ENCODE data around the gene ALDH3B1. TPM values are rescaled to one million over a fixed set of nuclear protein-coding genes. Genes with fewer than 3 reads are reported as not detected.

The ALDH3B1 gene
- total RNA-seq, 1 experiment from 2014 or later, result 18.3 TPM

- H3K27ac ChIP-seq (ENCODE audit: low read length), result no peak overlapping the region
- H3K27me3 ChIP-seq (ENCODE audit: control insufficient read depth, insufficient read depth, low read length), result no peaks in the 10 kb centered on the region
- ChIA-PET CTCF (no interaction called here), POLR2A (no interaction called here)
- no peaks in the 10 kb centered on the region for H3K9me3 ChIP-seq (ENCODE audit: control insufficient read depth, insufficient read depth, low read depth, low read length)
- no peak overlapping the region for H3K4me3 ChIP-seq (ENCODE audit: low read depth in 2 of 2, low read length in 2 of 2)
- no peaks in the 10 kb centered on the region for H3K4me1 ChIP-seq (ENCODE audit: control insufficient read depth, insufficient read depth, low read length)
- intact Hi-C loops (cut with micrococcal nuclease; ENCODE audit: unreplicated experiment), result no loop called here
- in situ Hi-C loops (cut with HindIII; ENCODE audit: low pct_unique_long_range_greater_than_20kb, low sequenced_read_pairs), result no loop called here
- ATAC-seq (no peak), DNase-seq (ENCODE audit: low read depth, low spot score) (no peak)
- H3K36me3 ChIP-seq (ENCODE audit: control insufficient read depth, insufficient read depth, low read length), result peaks cover 22% of the 10 kb centered on the region
- no peak for TF ChIP-seq SIN3A (IDR thresholded peaks at IDR 0.05; ENCODE audit: borderline replicate concordance, insufficient read depth, low read depth, low read length)
- no peak for TF ChIP-seq CTCF (IDR thresholded peaks at IDR 0.05)
- no peak for TF ChIP-seq POLR2AphosphoS5 (IDR thresholded peaks at IDR 0.05; ENCODE audit: low read depth, low read length)
- TF ChIP-seq TCF7L2 (IDR thresholded peaks at IDR 0.05; ENCODE audit: low read depth, low read length), result no peak
- no peak for TF ChIP-seq REST (IDR thresholded peaks at IDR 0.05; ENCODE audit: insufficient read depth in 1 of 2, low read depth in 2 of 2, low read length in 1 of 2)
- BruUV-seq (replicated peaks), result no TSS peak
Measured at GRCh38 chr11:68074584-68075352, 64.6 kb downstream of the ALDH3B1 start.

- Histone ChIP-seq H3K27me3 (ENCODE audit: control insufficient read depth, insufficient read depth, low read length) (no peaks in the 10 kb centered on the region), H3K4me1 (ENCODE audit: control insufficient read depth, insufficient read depth, low read length) (no peaks in the 10 kb centered on the region), H3K4me3 (ENCODE audit: low read depth in 2 of 2, low read length in 2 of 2) (no peak overlapping the region), H3K27ac (ENCODE audit: low read length) (no peak overlapping the region), H3K36me3 (ENCODE audit: control insufficient read depth, insufficient read depth, low read length) (peaks cover 9% of the 10 kb centered on the region), H3K9me3 (ENCODE audit: control insufficient read depth, insufficient read depth, low read depth, low read length) (no peaks in the 10 kb centered on the region)
- ChIA-PET CTCF (no interaction called here), POLR2A (no interaction called here)
- TF ChIP-seq REST (IDR thresholded peaks at IDR 0.05; ENCODE audit: insufficient read depth in 1 of 2, low read depth in 2 of 2, low read length in 1 of 2), result no peak
- no peak for TF ChIP-seq SIN3A (IDR thresholded peaks at IDR 0.05; ENCODE audit: borderline replicate concordance, insufficient read depth, low read depth, low read length)
- TF ChIP-seq CTCF (IDR thresholded peaks at IDR 0.05), result no peak
- TF ChIP-seq TCF7L2 (IDR thresholded peaks at IDR 0.05; ENCODE audit: low read depth, low read length), result no peak
- no peak for TF ChIP-seq POLR2AphosphoS5 (IDR thresholded peaks at IDR 0.05; ENCODE audit: low read depth, low read length)
- in situ Hi-C loops (cut with HindIII; ENCODE audit: low pct_unique_long_range_greater_than_20kb, low sequenced_read_pairs) (no loop called here), intact Hi-C loops (cut with micrococcal nuclease; ENCODE audit: unreplicated experiment) (no loop called here)
- no TSS peak for BruUV-seq (replicated peaks)
- DNase-seq (ENCODE audit: low read depth, low spot score) (no peak), ATAC-seq (no peak)
Measured at GRCh38 chr11:68076371-68077042, 66.4 kb downstream of the ALDH3B1 start.

Data from Panc1 (cell line).